Activated CD8-positive, alpha-beta memory T cell treated with anti-CD3 and anti-CD28 coated beads, Interleukin-2, amount 50 U/mL, for 1 hour (primary cell): ENCODE data around the gene TNIK.

Source experiments
- DNase-seq: peaks from one replicate; pipeline ENCODE4 v3.0.0-alpha.2; 2020; ENCODE audit errors: extremely low read depth

Gene TNIK

DNA sequence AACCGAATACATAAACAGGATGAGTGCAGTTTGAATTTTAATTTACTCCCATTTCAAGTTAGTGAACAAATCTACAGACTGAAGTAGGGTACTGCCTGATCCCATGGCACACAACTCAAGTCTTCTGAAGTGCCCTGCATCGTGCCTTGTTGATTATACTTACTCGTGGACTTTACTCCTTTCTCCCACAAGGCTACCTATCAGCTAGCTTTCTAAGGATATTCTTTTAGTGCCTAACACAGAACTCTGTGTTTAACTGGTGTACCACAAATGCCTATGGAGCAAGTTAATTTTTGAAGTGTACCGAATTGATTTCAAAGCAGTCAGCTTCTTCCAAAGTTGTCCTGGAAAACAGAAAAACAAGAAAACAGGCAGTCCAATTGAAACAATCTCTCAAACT lies 119.8 kb downstream of the TNIK start:
- no peak for DNase-seq

DNA sequence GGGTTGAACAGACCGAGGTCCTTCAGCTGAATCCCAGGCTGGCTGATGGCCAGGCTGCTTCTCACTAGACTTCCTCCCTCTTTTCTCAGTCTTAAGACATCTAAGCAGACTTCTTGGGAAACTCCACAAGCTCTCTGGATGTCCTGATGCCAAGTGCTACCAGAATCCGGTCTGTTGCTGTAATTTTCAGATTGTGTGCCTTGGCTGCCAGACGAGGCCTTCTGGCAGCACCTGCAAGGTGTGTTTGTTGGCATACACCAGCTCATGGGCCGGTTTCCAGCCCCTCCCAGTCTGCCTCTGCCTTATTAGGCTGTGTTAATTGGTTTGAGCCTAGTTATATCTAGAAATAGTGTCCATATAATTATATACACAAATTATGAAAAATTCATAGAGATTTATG lies 120.6 kb downstream of the TNIK start:
- DNase-seq = no peak

DNA sequence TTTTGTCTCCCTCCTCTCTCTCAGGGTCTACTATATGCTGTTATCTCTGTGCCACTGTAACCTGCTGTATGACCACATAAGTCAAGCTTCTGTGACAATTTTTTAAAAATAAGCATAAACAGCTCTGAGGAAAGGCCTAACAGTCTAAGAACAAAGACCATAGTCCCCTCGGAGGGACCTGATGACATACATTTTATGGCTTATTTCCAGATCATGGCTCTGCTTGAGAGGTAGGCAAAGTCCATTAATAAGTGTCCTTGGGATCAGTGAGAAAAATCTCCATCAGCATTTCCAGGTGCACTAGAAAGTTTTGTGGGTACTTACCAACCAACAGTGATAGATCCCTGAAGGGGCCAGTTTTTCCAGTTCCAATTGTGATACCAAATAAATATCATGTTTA lies 123.8 kb downstream of the TNIK start:
- DNase-seq = no peak

DNA sequence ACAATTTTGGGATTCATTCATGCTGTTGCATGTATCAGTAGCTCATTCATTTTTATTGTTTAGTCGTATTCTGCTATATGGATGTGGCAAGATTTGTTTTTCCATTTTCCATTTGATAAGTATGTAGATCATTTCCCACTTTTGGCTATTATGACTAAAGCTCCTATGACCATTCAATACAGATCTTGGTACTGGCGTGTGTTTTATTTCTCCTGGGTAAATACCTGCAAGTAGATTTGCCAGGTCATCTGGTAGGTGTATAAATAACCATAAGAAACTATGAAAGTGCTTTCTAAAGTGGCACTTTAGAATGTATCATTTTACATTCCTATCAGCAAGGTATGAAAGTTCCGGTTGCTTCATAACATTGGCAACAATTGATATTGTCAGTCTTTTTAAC lies 124.6 kb downstream of the TNIK start:
- DNase-seq = no peak

DNA sequence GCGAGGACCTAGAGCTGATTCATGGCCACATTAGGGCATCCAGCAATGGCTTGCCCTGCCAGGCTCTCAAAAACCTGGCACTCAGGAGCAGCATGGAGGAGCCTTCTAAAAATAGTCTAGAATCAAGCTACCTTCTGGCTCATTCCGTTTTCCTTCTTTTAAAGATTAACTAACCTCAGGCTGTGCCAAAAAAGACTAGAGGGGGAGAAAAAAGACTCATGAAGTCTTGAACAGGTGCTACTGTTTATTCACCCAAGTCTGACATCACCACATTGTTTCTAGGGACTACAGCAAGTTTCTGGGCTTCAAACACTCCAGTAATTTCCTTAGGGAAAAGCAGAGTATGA lies 125.8 kb downstream of the TNIK start:
- no peak for DNase-seq

DNA sequence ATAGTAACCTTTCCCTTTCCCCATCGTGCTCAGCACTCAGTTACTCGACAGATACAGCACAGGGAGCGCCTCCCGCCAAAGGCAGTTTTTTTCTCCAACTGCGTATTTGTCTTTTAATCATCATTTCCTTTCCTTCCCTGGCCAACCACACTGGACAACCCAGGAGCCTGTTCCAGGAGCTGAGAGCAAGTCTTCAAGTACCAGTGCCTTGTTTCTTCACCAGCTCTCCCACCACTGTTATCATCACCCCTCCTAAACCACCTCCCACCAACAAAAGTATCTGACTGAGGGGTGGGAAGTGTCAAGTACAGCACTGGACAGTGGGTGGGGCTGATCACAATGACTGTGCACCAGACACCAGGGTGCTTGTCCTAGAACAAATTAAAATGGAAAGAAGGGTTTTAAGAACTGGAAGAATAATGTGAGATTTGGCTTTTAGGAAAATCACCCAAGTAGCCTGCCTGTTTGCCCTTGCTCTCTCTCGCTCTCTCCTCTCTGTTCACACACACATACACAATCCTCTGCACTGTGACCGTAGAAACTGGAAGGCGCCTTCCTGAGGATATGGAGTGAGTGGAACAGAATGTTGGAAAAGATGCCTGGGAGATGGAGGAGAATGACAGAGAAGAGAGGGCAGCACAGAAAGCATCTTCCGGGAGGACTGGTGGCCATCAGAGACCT lies 126.3 kb downstream of the TNIK start:
- no peak for DNase-seq

DNA sequence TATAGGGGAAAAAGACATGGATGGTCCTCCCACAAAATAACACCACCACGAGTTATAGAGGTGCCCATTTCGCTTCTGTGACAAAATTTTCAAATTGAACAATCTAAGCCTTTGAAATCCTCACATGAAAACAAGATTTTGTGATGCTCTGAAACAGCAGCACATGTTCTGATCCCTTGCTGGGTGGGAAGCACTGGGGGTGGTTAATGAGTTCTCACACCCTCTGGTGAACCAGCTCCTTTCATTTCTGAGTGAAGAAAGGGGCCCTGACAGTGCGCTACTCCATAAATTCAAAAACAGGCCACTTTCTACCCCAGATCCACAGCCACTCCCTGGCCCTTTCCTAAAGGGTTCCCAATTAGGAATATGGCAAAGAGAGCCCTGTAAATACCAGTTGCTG lies 129.3 kb downstream of the TNIK start:
- DNase-seq = no peak

DNA sequence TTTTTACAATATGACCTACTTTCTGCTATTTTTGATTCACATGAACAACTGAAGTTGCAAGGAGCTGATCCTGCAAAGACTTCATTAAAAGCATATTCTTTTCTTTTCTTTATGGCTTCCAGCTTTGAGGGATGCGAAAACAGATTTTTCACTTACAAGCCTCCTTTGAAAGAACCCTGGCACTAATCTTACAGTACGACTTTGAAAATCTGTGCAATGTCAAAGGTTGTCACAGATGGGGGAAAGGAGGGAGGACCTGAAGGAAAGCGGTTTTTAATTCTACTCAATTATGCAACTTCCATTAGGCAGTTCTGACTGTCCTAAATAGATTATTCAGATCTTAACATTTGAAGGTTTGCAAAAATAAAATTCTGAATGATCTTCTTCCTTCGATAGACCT lies 130.5 kb downstream of the TNIK start:
- no peak for DNase-seq

DNA sequence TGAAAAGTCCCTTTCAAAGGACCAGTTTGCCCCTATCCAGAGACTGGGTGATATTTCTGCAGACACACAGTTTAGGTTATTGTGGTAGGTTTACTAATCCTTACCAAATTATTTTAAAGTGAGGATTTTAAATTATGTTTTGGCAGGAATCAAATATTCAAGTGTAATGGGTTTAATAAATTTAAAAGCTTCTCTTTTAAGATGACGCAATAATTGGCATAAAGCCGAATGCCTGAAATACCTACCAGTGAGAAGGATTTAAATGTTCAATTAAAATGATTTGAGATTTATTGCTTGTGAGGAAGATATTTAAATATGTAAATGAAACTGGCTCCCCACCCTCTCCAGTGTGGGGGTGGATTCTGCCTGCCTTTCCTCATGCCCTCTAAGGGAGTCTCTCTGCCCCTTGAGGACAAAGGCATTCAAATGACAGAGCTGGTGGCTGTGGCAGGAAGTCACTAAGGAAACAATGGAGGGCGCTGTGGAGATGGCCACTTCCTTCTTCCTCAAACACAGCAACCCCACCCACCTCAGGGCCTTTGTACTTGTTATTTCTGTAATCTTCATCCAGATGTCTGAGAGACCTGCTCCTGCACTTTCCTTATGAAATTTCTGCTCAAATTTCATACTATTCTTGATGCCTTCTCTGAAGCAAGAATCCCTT lies 131.7 kb downstream of the TNIK start:
- peak; percentile 5 for DNase-seq

DNA sequence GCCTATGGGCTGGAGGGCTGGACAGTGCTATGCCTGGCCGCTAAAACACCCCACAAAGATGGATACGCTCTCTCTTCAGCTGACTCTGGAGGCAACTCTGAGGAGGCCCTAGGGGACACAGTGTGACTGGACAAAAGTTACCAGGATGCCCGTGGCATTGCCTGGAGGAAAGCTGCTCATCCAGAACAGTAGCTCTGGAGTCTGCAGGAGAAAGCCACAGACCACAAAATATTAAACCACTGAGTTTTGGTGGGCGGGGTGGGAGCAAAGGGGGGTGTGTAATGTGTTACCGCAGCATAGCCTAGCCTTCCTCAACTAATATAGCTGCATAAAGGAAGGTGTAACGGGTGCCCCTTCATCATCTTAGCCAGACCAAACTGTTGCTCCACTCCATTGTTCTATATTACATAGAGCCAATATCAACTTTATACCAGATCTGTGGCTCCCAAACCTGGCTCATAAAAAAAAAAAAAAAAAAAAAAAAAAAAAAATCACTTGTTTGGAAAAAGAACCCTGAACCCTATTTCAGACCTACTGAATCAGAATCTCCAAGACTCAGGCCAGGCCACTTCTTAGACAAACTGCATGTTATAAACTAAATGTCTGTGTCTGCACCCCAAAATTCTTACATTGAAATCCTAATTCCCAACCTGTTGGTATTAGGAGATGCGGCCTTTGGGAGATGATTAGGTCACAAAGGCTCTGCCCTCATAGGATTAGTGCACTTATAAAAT lies 132.6 kb downstream of the TNIK start:
- DNase-seq = no peak

DNA sequence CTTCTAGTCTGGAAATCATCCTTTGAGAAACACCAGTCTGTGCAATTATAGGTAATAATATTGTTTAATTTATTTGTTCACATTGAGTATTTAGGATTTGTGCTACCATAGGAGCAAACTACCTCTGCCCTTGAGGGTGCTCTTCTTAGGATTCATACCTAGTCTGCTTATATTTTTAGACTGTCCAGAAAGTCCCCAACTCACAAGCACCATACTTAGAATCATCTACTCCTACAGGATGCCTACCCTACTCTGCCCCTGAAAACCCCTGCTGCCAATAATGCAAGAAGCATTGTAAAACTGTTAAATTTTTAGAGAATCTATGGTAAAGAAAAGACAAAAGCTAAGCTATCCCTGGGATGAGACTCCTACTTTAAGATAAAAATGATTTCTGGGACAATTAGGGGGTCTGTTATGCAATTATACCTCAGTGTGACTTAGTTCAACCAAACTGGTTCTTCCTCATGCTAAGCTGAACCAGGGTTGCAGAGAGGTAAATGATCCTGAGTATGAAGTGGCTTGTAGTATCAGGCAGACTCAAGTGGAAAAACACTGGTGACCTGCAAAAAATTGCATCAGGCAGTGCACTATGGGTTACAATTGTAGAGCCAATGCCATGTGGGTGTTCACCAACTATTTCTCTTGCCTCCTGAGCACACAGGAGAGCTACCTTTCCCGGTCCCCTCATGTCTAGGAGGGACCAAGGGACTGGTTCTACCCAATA lies 133.3 kb downstream of the TNIK start:
- DNase-seq = no peak

DNA sequence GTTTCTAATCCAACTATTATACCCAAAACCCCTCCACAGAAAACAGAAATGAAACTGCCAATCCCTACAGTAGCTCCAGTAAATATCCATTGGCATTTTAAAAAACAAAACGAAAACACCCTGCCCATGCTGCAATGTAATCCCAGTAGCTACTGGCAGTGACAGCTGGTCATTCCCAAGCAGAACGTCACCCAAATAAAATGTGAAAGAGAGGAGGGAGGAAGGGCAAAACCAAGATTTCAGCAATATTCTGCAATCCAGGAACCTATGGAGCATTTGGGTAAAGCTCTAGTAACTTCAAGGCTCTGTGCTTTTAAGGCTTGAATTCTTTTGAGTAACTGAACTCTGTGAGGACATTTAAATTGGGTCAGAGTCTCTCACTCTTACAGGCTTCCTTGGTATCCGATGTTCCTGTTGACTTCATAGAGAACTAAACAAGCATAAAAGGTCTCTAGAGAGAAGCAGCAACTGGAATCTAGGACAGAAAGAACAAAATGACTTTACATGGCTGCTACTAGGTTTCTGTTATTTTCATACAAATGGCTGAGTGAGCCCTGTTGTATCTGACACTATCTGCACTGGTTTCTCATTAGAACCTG lies 136.2 kb downstream of the TNIK start:
- no peak for DNase-seq

DNA sequence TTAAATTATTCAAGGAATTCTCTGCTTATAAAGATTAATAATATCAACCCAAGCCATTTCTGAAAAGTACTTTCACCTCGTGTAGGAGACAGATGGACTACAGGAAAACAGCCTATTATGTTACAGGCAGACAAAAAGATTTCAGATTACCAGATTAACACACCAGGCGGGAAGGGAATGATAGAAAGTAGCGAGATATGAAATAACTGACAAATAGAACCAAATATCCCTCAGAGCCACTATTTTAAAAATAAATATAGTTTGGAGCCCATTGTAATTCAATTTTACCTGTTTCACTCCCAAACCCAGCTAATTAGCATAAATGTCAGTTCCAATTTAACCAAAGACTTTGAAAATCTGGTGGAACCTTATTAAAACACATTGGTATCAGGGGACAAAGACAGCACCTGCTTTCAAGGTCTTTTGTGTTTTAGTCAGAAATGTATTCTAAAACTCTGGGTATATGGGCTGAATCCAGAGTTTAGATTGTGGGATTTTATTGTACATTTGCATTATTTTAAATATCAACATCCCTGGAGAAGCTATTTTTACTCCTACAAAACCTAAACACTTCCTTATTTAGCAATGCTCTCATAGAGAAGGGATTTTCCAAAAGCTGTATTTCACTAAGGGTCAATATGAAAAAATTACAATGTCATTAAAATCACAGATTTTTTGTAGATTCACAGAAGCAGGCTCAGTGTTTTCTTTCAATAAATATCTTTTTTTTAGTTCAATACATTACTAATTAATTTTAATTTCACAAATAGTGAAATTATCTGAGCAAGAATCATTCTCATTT lies 138.4 kb downstream of the TNIK start:
- no peak for DNase-seq

DNA sequence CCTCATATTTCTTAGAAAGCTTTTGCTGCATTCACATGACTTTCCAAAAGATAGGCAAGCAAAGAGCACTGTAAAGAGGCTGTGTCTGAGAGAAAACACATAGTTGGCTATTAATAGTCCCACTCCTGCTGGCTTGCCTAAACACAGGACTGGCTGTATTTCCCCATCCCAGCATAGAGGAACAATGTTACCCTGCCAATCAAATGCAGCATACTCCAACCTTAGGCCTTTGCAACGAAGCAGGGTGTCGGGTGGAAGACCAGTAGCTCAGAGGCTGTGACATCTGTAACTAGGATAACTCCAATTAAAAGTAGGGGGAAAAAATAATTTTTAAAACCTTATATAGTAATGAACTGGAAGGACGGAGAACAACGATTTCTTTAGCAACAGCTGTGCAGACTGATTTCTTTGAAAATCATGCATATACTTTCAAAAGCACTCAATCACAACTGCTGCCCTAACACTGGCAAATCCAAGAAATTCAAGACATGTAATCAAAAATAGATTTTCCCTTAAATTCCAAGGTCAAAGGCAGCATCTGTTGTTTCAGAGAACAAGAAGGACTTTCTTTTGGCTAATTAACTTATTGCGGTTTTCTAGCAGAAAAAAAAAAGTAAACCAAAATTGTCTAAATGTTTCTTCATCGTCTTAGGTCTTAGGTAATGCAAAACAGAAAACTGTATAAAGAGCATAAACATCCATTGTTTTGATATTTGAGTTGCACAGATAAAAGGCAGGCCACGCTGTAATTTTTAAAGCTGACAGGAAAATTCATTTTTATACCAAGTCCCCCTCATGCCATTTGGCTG lies 139.3 kb downstream of the TNIK start:
- no peak for DNase-seq

DNA sequence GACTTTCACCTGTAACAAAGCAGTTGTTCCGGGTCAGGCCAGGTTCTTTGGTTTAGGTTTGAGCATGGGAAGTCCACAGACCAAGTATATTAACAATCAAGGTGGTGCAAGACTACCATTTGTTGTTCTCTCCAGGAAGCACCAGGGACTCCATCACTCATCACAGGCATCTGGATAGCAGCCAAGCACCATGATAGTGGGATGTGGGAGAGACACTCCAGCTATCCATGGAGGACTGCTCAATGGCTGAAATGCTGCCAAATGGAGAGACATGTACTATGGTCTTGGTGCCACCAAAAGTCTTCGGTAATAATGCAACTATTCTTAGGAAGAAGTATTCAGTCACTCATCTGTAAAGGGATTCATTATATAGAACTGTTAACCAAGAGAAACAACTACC lies 143.0 kb downstream of the TNIK start:
- DNase-seq = no peak

DNA sequence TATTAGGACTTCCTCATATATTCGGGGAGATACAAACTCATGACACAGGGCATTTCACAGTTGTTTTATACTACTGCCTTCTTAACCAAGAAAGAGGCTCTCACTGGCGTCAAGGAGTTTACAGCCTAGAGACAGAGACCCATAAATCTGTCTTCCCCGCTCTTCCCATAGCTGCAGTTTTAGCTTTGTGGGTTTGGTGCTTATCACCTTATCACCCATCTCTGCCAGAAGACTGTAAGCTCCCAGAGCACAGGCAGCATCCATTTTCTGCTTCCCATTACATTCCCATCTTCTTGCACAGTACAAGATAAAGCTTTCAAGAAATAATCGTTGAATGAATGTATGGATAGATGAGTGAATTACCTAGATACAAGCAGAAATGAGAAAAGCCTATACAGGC lies 144.3 kb downstream of the TNIK start:
- DNase-seq = no peak

DNA sequence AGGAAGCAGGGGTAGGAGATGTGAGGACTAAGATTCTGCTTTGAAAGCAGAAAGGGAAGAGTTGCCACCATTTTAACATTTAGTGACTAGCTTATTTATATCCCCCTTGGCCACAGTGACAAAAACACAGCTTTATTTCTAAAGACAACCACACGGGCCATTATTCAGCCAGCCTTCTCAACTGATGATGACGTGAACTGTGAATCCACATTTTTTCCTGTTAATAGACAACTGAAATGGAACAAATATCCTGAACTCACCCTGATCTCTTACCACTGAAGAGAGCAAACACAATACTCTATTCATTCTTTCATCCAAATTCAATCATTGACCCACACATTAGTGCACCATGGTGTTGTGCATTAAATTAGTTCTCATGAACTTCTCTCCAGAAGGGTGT lies 145.1 kb downstream of the TNIK start:
- DNase-seq = no peak

DNA sequence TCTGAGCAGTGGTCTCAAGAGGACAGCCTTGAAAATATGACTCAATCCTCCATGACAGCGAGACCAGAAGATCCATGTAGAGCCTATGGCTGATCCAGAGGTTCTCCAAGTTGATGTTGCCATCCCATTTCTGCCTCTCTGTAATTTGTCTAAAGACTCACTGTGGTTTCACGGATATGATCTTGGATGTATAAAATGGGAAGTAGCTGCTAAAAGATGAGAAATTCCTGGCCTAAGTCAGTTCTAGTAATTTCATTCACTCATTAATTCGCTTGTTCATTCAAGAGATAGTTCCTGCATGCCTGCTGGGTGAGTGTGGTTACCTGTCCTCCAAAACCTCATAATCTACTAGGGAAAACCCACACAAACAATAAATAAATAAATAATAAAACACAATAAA lies 145.9 kb downstream of the TNIK start:
- no peak for DNase-seq

DNA sequence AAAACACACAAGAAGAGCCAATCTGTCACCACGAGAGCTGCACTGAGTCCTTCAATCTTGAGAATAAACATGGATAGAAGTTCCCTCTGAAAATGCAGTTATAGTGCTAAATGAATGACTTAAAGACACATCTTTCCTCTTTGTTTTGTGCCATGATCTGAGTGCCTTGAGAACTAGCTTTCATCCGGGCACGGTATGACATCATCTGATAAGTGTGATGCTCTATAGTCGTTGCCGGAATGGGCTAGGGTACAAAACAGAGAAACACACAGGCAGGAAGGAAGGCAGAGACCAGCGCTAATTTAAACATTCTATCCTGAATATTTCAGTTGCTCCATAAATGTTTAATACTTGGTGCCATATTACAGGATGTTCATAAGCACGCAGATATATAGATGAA lies 146.5 kb downstream of the TNIK start:
- no peak for DNase-seq

DNA sequence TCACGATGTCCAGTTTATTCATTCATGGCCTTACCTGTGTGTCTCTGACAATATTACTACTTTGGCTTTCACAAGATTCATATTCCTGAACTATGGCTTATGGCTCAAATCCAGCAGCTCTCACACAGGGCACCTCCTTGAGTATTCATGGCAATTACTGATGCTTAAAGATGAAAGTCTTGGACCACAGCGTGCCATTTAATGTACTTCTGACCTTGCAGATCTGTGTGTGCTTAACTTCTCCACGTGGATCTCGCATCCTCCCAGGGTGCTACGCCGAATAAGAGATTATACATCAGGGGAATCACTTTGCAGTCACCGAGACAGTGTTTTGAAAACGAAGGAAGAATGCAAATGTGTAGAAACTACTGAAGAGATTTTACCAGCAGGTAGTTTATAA lies 147.5 kb downstream of the TNIK start:
- DNase-seq = no peak

DNA sequence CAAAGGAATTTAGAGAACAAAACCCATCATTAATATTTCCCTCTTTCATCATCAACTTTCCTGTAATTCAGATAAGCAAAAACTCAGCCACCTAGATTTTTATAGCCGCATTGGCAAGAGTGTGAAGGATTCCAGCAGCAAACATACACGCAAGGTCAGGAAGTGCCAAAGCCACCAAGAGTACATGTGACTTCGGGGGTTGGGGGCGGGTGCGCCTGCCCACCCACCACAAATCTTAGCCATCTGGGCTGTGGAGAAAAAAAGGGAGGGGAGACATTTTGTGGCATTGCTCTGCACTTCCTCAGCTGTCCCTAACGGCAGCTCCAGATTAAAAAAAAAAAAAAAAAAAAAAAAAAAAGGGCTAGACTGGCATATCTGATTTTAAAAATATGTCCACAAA lies 148.4 kb downstream of the TNIK start:
- DNase-seq = no peak
